Right renal pelvis (tissue), 4 donors: Measurements from ENCODE around the gene TRIOBP. TPM values are rescaled to one million over a fixed set of nuclear protein-coding genes. Genes with fewer than 3 reads are reported as not detected.

Source experiments
- DNase-seq, 4 donors: peaks; one replicate each; pipeline ENCODE4 v3.0.0-alpha.2; 2013; ENCODE audit warnings: low read depth in 4 of 4, low spot score in 3 of 4, missing footprints in 1 of 4
- polyA plus RNA-seq, 4 donors: library from polyadenylated mRNA; unstranded; fragments of 120-200 nt; gene quantifications; one replicate each; pipeline ENCODE4 v1.2.1, GENCODE V29; 2013; ENCODE audit not compliant: insufficient read length in 4 of 4

TRIOBP gene
- polyA plus RNA-seq, 4 donors = 60.6 to 89.0 (median 64.1) TPM

- DNase-seq = peak in 1 of 4 donors; percentile 70
Measured at GRCh38 chr22:37817705-37818408, 121.0 kb downstream of the TRIOBP start.

- peak in 1 of 4 donors; percentile 34 for DNase-seq
Measured at GRCh38 chr22:37818409-37819104, 121.7 kb downstream of the TRIOBP start.

- no peak for DNase-seq
Measured at GRCh38 chr22:37819105-37819433, 122.2 kb downstream of the TRIOBP start.

DNA sequence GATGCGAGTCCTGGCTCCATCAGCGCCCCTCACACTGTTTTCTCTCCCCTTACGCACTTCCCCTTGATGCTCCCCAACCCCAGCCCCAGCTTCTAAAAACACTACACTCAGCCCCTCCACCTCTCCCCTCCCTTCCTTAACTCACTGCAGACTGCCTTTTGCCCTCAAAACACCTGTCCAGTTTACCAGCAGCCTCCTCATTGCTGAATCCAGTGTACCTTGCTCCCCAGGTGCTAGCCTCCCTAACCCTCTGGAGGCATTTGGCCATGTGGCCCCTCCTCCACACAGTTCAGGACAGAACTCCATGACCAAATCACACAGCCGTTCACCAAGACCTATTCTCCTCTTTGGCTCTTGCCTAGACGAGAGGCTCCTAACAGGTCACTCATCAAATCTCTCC lies 123.5 kb downstream of the TRIOBP start:
- DNase-seq = no peak

DNA sequence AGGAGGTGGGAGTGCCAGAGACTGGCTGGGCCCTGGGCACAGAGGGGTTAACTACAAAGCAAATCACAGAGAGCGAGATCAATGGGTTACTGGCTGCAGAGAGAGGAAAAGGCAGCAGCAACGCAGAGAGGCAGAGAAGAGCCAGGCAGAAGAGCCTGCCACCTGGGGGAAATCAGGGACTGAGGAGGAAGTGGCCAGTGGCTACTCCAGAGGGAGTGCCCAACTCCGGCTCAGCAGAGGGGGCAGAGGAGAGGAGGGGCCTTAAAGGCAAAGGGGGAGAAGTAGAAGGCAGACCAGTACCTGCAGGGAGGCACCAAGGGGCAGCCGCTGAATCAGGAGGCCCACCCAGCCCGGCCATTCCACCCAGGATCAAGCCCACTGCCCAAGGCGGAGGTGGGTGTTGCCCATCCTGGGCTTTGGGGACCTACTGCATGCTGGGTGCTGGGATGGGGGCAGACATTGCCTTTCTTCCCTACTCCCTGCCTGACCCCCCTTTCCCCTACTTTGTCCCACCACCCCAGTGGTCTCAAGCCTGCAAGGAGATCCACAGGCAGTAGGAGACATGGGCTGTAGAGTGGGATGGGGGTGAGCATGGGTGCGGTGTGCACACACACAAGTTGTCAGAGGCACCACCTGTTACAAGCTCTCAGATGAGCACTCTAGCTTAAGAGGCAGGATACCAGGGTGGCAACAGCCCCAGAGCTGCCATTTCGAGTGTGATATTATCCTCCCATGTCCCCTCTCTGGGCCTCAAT lies 125.4 kb downstream of the TRIOBP start:
- no peak for DNase-seq

- DNase-seq = no peak
Measured at GRCh38 chr22:37823134-37823985, 126.5 kb downstream of the TRIOBP start, which contains the start of gene GALR3. Gene GALR3, plus strand, starts transcription at chr22:37823382. Its CDS starts 25 bp downstream, at chr22:37823407.

GRCh38 chr22:37824674-37825641 lies 128.1 kb downstream of the TRIOBP start:
- DNase-seq = peak in 1 of 4 donors; percentile 29

Other genes with a start within 250 kb of the TRIOBP start
- gene MFNG, start 210.7 kb upstream of the TRIOBP start, polyA plus RNA-seq = 10 to 100 TPM in 2 of 4 donors, 1 to 10 TPM in 2; 6.5 to 10.6 (median 10.1) TPM
- gene CARD10, start 177.6 kb upstream of the TRIOBP start, polyA plus RNA-seq = 10 to 100 TPM; 21.9 to 25.3 (median 23.3) TPM
- 10 to 100 TPM; 44.6 to 59.2 (median 51.2) TPM for gene CDC42EP1, start 136.6 kb upstream of the TRIOBP start, polyA plus RNA-seq
- gene LGALS2, start 117.0 kb upstream of the TRIOBP start, polyA plus RNA-seq = 10 to 100 TPM; 26.9 to 35.3 (median 32.2) TPM
- 10 to 100 TPM; 39.6 to 53.9 (median 50.0) TPM for gene GGA1, start 88.2 kb upstream of the TRIOBP start, polyA plus RNA-seq
- gene SH3BP1, start 57.4 kb upstream of the TRIOBP start, polyA plus RNA-seq = 10 to 100 TPM; 13.8 to 21.1 (median 19.2) TPM
- gene PDXP, start 38.3 kb upstream of the TRIOBP start, polyA plus RNA-seq = 10 to 100 TPM; 17.7 to 18.9 (median 18.4) TPM
- 100 to 1,000 TPM; 322 to 518 (median 359) TPM for gene LGALS1, start 21.4 kb upstream of the TRIOBP start, polyA plus RNA-seq
- 10 to 100 TPM; 16.6 to 20.6 (median 18.9) TPM for gene NOL12, start 10.7 kb upstream of the TRIOBP start, polyA plus RNA-seq
- 10 to 100 TPM; 14.0 to 18.8 (median 14.4) TPM for gene GCAT, start 110.9 kb downstream of the TRIOBP start, polyA plus RNA-seq
- under 1 TPM in 1 of 4 donors, not detected in 3; 0.04 TPM for gene GALR3, start 126.3 kb downstream of the TRIOBP start, polyA plus RNA-seq
- gene ANKRD54, start 147.3 kb downstream of the TRIOBP start, polyA plus RNA-seq = 10 to 100 TPM; 25.5 to 30.5 (median 29.4) TPM
- gene EIF3L, start 152.4 kb downstream of the TRIOBP start, polyA plus RNA-seq = 1,000 to 10,000 TPM; 1,007 to 1,114 (median 1,055) TPM
- gene MICALL1, start 209.2 kb downstream of the TRIOBP start, polyA plus RNA-seq = 10 to 100 TPM; 27.4 to 29.8 (median 28.1) TPM